HepG2 (cell line): ENCODE results near the gene AK4. TPM values are rescaled to one million over a fixed set of nuclear protein-coding genes. Genes with fewer than 3 reads are reported as not detected.

Experiments used
- AHDC1 ChIP-seq: sonication (generic); formaldehyde crosslinking; IDR thresholded peaks from 2 replicates; pipeline ENCODE4 v1.5.1; 2020; ENCODE audit warnings: mild to moderate bottlenecking, missing genetic modification reagents, borderline replicate concordance
- ARID5B ChIP-seq: IDR thresholded peaks from 2 replicates; pipeline ENCODE4 v1.4.0; 2020; ENCODE audit warnings: mild to moderate bottlenecking, missing genetic modification reagents
- DR1 ChIP-seq: sonication (generic); formaldehyde crosslinking; IDR thresholded peaks from 2 replicates; pipeline ENCODE4 v1.8.0; 2021; ENCODE audit warnings: mild to moderate bottlenecking, missing genetic modification reagents, inconsistent platforms
- FOXK2 ChIP-seq: fragments of 450-650 bp; IDR thresholded peaks from 2 replicates; pipeline ENCODE4 v1.6.1; 2016
- HOXD1 ChIP-seq: sonication (generic); formaldehyde crosslinking; IDR thresholded peaks from 2 replicates; pipeline ENCODE4 v1.5.0; 2020; ENCODE audit warnings: missing genetic modification reagents
- MNT ChIP-seq: fragments of 450-650 bp; IDR thresholded peaks from 2 replicates; pipeline ENCODE4 v1.6.1; 2016
- PBX3 ChIP-seq: sonication (generic); formaldehyde crosslinking; IDR thresholded peaks from 2 replicates; pipeline ENCODE4 v1.8.1; 2023; ENCODE audit warnings: missing genetic modification reagents, inconsistent platforms, borderline replicate concordance
- RFX3 ChIP-seq: IDR thresholded peaks from 2 replicates; pipeline ENCODE4 v1.6.1; 2016; ENCODE audit warnings: missing biosample characterization, missing genetic modification reagents
- YEATS2 ChIP-seq: sonication (generic); formaldehyde crosslinking; IDR thresholded peaks from 2 replicates; pipeline ENCODE4 v1.4.0; 2020; ENCODE audit warnings: missing genetic modification reagents, borderline replicate concordance
- ZBTB4 ChIP-seq: sonication (generic); formaldehyde crosslinking; IDR thresholded peaks from 2 replicates; pipeline ENCODE4 v1.4.0; 2020; ENCODE audit warnings: missing genetic modification reagents, mild to moderate bottlenecking, borderline replicate concordance
- ZNF446 ChIP-seq: sonication (generic); formaldehyde crosslinking; IDR thresholded peaks from 2 replicates; pipeline ENCODE4 v1.5.0; 2020; ENCODE audit warnings: mild to moderate bottlenecking, missing genetic modification reagents
- ZNF484 ChIP-seq: sonication (generic); formaldehyde crosslinking; IDR thresholded peaks from 2 replicates; pipeline ENCODE4 v1.5.1; 2020; ENCODE audit warnings: mild to moderate bottlenecking, low read depth, missing genetic modification reagents, borderline replicate concordance
- polyA plus RNA-seq, 8 experiments: library from polyadenylated mRNA; depleted of rRNA in 3 of 8; stranded (reverse) in 7 of 8; unstranded in 1 of 8; fragments of >200 nt; fragmentation: Illumina TruSeq in 4 of 8; extraction: Trizol in 4 of 8; gene quantifications; 2 replicates each; pipeline versions ENCODE4 v1.2.1 to v1.2.3, GENCODE V29; 2011 to 2016; ENCODE audit warnings: low read depth in 4 of 8, missing spikeins in 1 of 8, mixed read lengths in 1 of 8; ENCODE audit not compliant: insufficient read depth in 1 of 8
- total RNA-seq, 5 experiments: library from RNA; depleted of rRNA; stranded (reverse); fragments of >200 nt; fragmentation: Illumina TruSeq; extraction: Trizol; gene quantifications; 2 replicates each; pipeline ENCODE4 v1.2.3, GENCODE V29; 2016; ENCODE audit warnings: low read depth in 1 of 5

AK4 gene
- total and polyA plus RNA-seq, 2 of the 13 experiments (the other 11 are each of a cell fraction or from before 2014, with no cell fraction given), result 110 to 160 TPM

- TF ChIP-seq MNT, result no peak
- TF ChIP-seq ZBTB4, result no peak
- no peak for TF ChIP-seq YEATS2 (CRISPR knock-in tag)
- no peak for TF ChIP-seq DR1
- TF ChIP-seq AHDC1 (CRISPR knock-in tag), result peak; percentile 79; the same call in 1 of the 2 replicates
- TF ChIP-seq RFX3 (CRISPR knock-in tag), result no peak
- TF ChIP-seq ZNF446 (CRISPR knock-in tag), result no peak
- no peak for TF ChIP-seq FOXK2
- no peak for TF ChIP-seq ZNF484 (CRISPR knock-in tag)
- no peak for TF ChIP-seq PBX3 (CRISPR knock-in tag)
- TF ChIP-seq HOXD1 (CRISPR knock-in tag), result no peak
- TF ChIP-seq ARID5B (CRISPR knock-in tag), result peak; percentile 25; the same call in 1 of the 2 replicates
Observed at GRCh38 chr1:65108025-65108642, 39.9 kb upstream of the AK4 start (continued).
